ENCODE measurements around the gene NKX2-2.

Gene NKX2-2

GRCh38 chr20:21505161-21505809 is 8.6 kb downstream of the NKX2-2 start:
- Histone ChIP-seq H3K79me2 (ENCODE audit: insufficient read depth, low read length) (no peaks in the 10 kb centered on the region), H3K4me2 (ENCODE audit: insufficient read depth, low read length) (no peak overlapping the region), H4K20me1 (ENCODE audit: insufficient read depth, low read length) (peaks cover 3% of the 10 kb centered on the region; the same call in 1 of the 2 replicates), H3K4me1 (ENCODE audit: insufficient read depth, low read length) (no peaks in the 10 kb centered on the region), H3K9me3 (ENCODE audit: insufficient read depth, low read length, severe bottlenecking) (no peaks in the 10 kb centered on the region), H3K36me3 (ENCODE audit: insufficient read depth, low read length) (no peaks in the 10 kb centered on the region), H3K27me3 (ENCODE audit: insufficient read depth, low read length, poor library complexity) (no peaks in the 10 kb centered on the region), H3K27ac (ENCODE audit: low read length) (no peak overlapping the region), H2AFZ (ENCODE audit: low read depth, low read length) (no peak overlapping the region), H3K4me3 (ENCODE audit: low read depth in 1 of 2, low read length in 2 of 2) (no peak overlapping the region), H3K9ac (ENCODE audit: low read depth, low read length) (no peak overlapping the region)
- DNase-seq (peak; percentile 62), ATAC-seq (ENCODE audit: insufficient read depth, low read depth) (peak; percentile 69)
- TF ChIP-seq CTCF (IDR thresholded peaks at IDR 0.05; ENCODE audit: borderline replicate concordance, extremely low read depth, low read length, poor library complexity, severe bottlenecking) (peak; percentile 80), EZH2 (IDR thresholded peaks at IDR 0.05; ENCODE audit: borderline replicate concordance, low read depth, low read length, severe bottlenecking) (no peak)

- no peak for ATAC-seq (ENCODE audit: insufficient read depth, low read depth)
- no peaks in the 10 kb centered on the region for H3K27me3 ChIP-seq (ENCODE audit: insufficient read depth, low read length, poor library complexity)
- TF ChIP-seq CTCF (IDR thresholded peaks at IDR 0.05; ENCODE audit: borderline replicate concordance, extremely low read depth, low read length, poor library complexity, severe bottlenecking) (no peak), EZH2 (IDR thresholded peaks at IDR 0.05; ENCODE audit: borderline replicate concordance, low read depth, low read length, severe bottlenecking) (no peak)
Measured at GRCh38 chr20:21504323-21504722, 9.5 kb downstream of the NKX2-2 start.

GRCh38 chr20:21503345-21503744 is 10.5 kb downstream of the NKX2-2 start:
- H3K4me2 ChIP-seq (ENCODE audit: insufficient read depth, low read length): no peak overlapping the region
- no peaks in the 10 kb centered on the region for H3K4me1 ChIP-seq (ENCODE audit: insufficient read depth, low read length)
- TF ChIP-seq EZH2 (IDR thresholded peaks at IDR 0.05; ENCODE audit: borderline replicate concordance, low read depth, low read length, severe bottlenecking): no peak
- no peak for TF ChIP-seq CTCF (IDR thresholded peaks at IDR 0.05; ENCODE audit: borderline replicate concordance, extremely low read depth, low read length, poor library complexity, severe bottlenecking)
- ATAC-seq (ENCODE audit: insufficient read depth, low read depth) (peak; percentile 75), DNase-seq (peak; percentile 24)
- H2AFZ ChIP-seq (ENCODE audit: low read depth, low read length): no peak overlapping the region
- no peaks in the 10 kb centered on the region for H3K36me3 ChIP-seq (ENCODE audit: insufficient read depth, low read length)
- H3K79me2 ChIP-seq (ENCODE audit: insufficient read depth, low read length): no peaks in the 10 kb centered on the region
- H3K9ac ChIP-seq (ENCODE audit: low read depth, low read length): no peak overlapping the region
- peaks cover 3% of the 10 kb centered on the region; the same call in 1 of the 2 replicates for H4K20me1 ChIP-seq (ENCODE audit: insufficient read depth, low read length)
- H3K4me3 ChIP-seq (ENCODE audit: low read depth in 1 of 2, low read length in 2 of 2): no peak overlapping the region
- no peaks in the 10 kb centered on the region for H3K9me3 ChIP-seq (ENCODE audit: insufficient read depth, low read length, severe bottlenecking)
- peaks cover under 1% of the 10 kb centered on the region for H3K27me3 ChIP-seq (ENCODE audit: insufficient read depth, low read length, poor library complexity)
- H3K27ac ChIP-seq (ENCODE audit: low read length): no peak overlapping the region

More at GRCh38 chr20:21504323-21504722, 9.5 kb downstream of the NKX2-2 start:
- H3K9me3 ChIP-seq (ENCODE audit: insufficient read depth, low read length, severe bottlenecking): no peaks in the 10 kb centered on the region
- no peak overlapping the region for H3K4me3 ChIP-seq (ENCODE audit: low read depth in 1 of 2, low read length in 2 of 2)
- peaks cover 3% of the 10 kb centered on the region; the same call in 1 of the 2 replicates for H4K20me1 ChIP-seq (ENCODE audit: insufficient read depth, low read length)
- no peak overlapping the region for H3K4me2 ChIP-seq (ENCODE audit: insufficient read depth, low read length)
- H3K79me2 ChIP-seq (ENCODE audit: insufficient read depth, low read length): no peaks in the 10 kb centered on the region
- no peak overlapping the region for H3K27ac ChIP-seq (ENCODE audit: low read length)
- no peak for DNase-seq
- H3K9ac ChIP-seq (ENCODE audit: low read depth, low read length): no peak overlapping the region
- H3K4me1 ChIP-seq (ENCODE audit: insufficient read depth, low read length): no peaks in the 10 kb centered on the region
- H2AFZ ChIP-seq (ENCODE audit: low read depth, low read length): no peak overlapping the region
- H3K36me3 ChIP-seq (ENCODE audit: insufficient read depth, low read length): no peaks in the 10 kb centered on the region

Data from DND-41 (cell line).